PC-3 (cell line): ENCODE data around the gene EXOSC10. TPM values are rescaled to one million over a fixed set of nuclear protein-coding genes. Genes with fewer than 3 reads are reported as not detected.
"Not testable (repeated sequence)": the region's sequence is repeated elsewhere in the genome, so short reads cannot be mapped to it uniquely, and the experiment has no call there.

Experiments
- ATAC-seq: fragments of 200-7000 bp; cut with Tn5 transposase; 2 replicates; pipeline ENCODE4 v1.9.1; 2020; ENCODE audit warnings: mild to moderate bottlenecking, moderate library complexity
- BruUV-seq: library from RNA; stranded (reverse); fragments of 400-500 nt; replicated peaks from 2 replicates; lab custom pipeline; 2021; lab: Mats Ljungman, UMichigan
- CTCF ChIA-PET: fragments of 300-600 bp; sonication (Branson Sonifier 250); formaldehyde crosslinking; loops from one replicate; lab custom pipeline; 2022; ENCODE audit warnings: antibody characterized with exemption; lab: Charles Lee
- POLR2A ChIA-PET: fragments of 300-600 bp; sonication (Branson Sonifier 250); formaldehyde crosslinking; loops from one replicate; lab custom pipeline; 2022; ENCODE audit warnings: antibody characterized with exemption; ENCODE audit not compliant: unreplicated experiment; lab: Charles Lee
- DNase-seq: peaks from one replicate; pipeline ENCODE4 v3.0.0-alpha.2; 2015
- H2AFZ ChIP-seq: fragments of 300-600 bp; sonication (generic); 2 replicates; pipeline ENCODE4 v1.6.0; 2016; ENCODE audit warnings: antibody characterized with exemption, low read length
- H3F3A ChIP-seq: fragments of 300-600 bp; sonication (generic); one replicate; pipeline ENCODE4 v1.6.0; 2017; ENCODE audit warnings: antibody characterized with exemption, low read length, control low read depth, mild to moderate bottlenecking; ENCODE audit not compliant: unreplicated experiment
- H3K27ac ChIP-seq: fragments of 300-600 bp; sonication (generic); 2 replicates; pipeline ENCODE4 v1.5.1; 2016; ENCODE audit warnings: mild to moderate bottlenecking, low read length
- H3K27me3 ChIP-seq: fragments of 300-600 bp; sonication (generic); 2 replicates; pipeline ENCODE4 v1.6.1; 2016; ENCODE audit warnings: low read length, mixed read lengths
- H3K36me3 ChIP-seq: fragments of 300-600 bp; sonication (generic); 2 replicates; pipeline ENCODE4 v1.6.1; 2016; ENCODE audit warnings: low read depth, mixed run types, low read length, mixed read lengths
- H3K4me1 ChIP-seq: fragments of 300-600 bp; sonication (generic); 2 replicates; pipeline ENCODE4 v1.5.1; 2016; ENCODE audit warnings: low read length; ENCODE audit not compliant: insufficient read depth
- H3K4me2 ChIP-seq: fragments of 300-600 bp; sonication (generic); 2 replicates; pipeline ENCODE4 v1.6.0; 2016; ENCODE audit warnings: low read length
- H3K4me3 ChIP-seq: fragments of 300-600 bp; sonication (generic); 2 replicates; pipeline ENCODE4 v1.5.1; 2016; ENCODE audit warnings: mild to moderate bottlenecking, low read length, mixed read lengths
- H3K79me2 ChIP-seq: fragments of 300-600 bp; sonication (generic); 2 replicates; pipeline ENCODE4 v1.6.1; 2017; ENCODE audit warnings: low read length, mixed read lengths
- H3K9ac ChIP-seq: fragments of 300-600 bp; sonication (generic); 2 replicates; pipeline ENCODE4 v1.6.0; 2016; ENCODE audit warnings: mild to moderate bottlenecking, low read length
- H3K9me2 ChIP-seq: fragments of 300-600 bp; sonication (generic); replicated peaks from 2 replicates; pipeline ENCODE4 v1.6.1; 2016; ENCODE audit warnings: mixed run types, low read length, mixed read lengths
- H3K9me3 ChIP-seq: fragments of 300-600 bp; sonication (generic); 2 replicates; pipeline ENCODE4 v1.6.1; 2016; ENCODE audit warnings: low read length, mixed read lengths
- H4K20me1 ChIP-seq: fragments of 300-600 bp; sonication (generic); 2 replicates; pipeline ENCODE4 v1.6.1; 2016; ENCODE audit warnings: low read length, mixed read lengths
- EZH2 ChIP-seq: fragments of 300-600 bp; sonication (generic); IDR thresholded peaks from one replicate; pipeline ENCODE4 v1.6.1; 2017; ENCODE audit warnings: antibody characterized with exemption, mild to moderate bottlenecking, low read length; ENCODE audit not compliant: unreplicated experiment
- EZH2phosphoT487 ChIP-seq: fragments of 300-600 bp; sonication (generic); IDR thresholded peaks from 2 replicates; pipeline ENCODE4 v1.6.1; 2018; ENCODE audit warnings: mild to moderate bottlenecking, antibody characterized with exemption, low read length, borderline replicate concordance
- intact Hi-C: fragments of 100-400 bp; cut with micrococcal nuclease; formaldehyde crosslinking; loops from 2 replicates; pipeline ENCODE4 v1.9.0; 2023
- total RNA-seq: library from RNA; depleted of rRNA; stranded (reverse); fragments of >200 nt; gene quantifications from 2 replicates; pipeline ENCODE4 v1.2.3, GENCODE V29; 2014
- TF ChIP-seq, protein P1 (sequence below): fragments of 300-600 bp; sonication (generic); conservative IDR thresholded peaks from 2 replicates; pipeline ENCODE4 v1.5.1; 2017; ENCODE audit warnings: antibody characterized with exemption, low read depth, mild to moderate bottlenecking, low read length

The EXOSC10 gene
- total RNA-seq, 1 experiment from 2014 or later: 96.3 TPM

DNA sequence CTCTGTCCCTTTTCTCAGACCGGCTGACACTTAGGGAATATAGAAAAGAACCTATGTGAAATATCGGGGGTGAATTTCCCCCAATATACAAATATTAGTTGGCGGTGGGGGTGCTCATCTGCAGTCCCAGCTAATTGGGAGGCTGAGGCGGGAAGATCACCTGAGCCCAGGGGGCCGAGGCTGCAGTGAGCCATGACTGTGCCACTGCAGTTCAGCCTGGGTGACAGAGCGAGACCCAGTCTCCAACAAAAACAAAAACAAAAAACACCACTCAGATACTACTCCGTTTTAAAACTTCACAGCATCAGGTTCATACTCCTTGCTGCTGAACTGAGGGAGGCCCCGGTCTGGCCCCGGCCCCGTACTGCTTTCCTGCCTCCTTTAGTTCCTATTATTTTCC, 5.9 kb upstream of the EXOSC10 start:
- DNase-seq (no peak), ATAC-seq (no peak)
- H3K9me2 ChIP-seq: no peaks in the 10 kb centered on the region
- H2AFZ ChIP-seq: no peak overlapping the region
- no peaks in the 10 kb centered on the region for H3K27me3 ChIP-seq
- H3K79me2 ChIP-seq: no peaks in the 10 kb centered on the region
- no peak overlapping the region for H3K9ac ChIP-seq
- peaks cover 31% of the 10 kb centered on the region; the same call in 1 of the 2 replicates for H3K36me3 ChIP-seq
- ChIA-PET CTCF (no interaction called here), POLR2A (no interaction called here)
- H3K4me3 ChIP-seq: no peak overlapping the region
- intact Hi-C loops: no loop called here
- no TSS peak for BruUV-seq
- no peak overlapping the region for H3K4me2 ChIP-seq
- H3K4me1 ChIP-seq: no peaks in the 10 kb centered on the region
- no peaks in the 10 kb centered on the region for H3K9me3 ChIP-seq
- no peaks in the 10 kb centered on the region for H3F3A ChIP-seq
- H3K27ac ChIP-seq: no peak overlapping the region
- H4K20me1 ChIP-seq: no peaks in the 10 kb centered on the region
- TF ChIP-seq EZH2: no peak
- TF ChIP-seq, protein P1, sequence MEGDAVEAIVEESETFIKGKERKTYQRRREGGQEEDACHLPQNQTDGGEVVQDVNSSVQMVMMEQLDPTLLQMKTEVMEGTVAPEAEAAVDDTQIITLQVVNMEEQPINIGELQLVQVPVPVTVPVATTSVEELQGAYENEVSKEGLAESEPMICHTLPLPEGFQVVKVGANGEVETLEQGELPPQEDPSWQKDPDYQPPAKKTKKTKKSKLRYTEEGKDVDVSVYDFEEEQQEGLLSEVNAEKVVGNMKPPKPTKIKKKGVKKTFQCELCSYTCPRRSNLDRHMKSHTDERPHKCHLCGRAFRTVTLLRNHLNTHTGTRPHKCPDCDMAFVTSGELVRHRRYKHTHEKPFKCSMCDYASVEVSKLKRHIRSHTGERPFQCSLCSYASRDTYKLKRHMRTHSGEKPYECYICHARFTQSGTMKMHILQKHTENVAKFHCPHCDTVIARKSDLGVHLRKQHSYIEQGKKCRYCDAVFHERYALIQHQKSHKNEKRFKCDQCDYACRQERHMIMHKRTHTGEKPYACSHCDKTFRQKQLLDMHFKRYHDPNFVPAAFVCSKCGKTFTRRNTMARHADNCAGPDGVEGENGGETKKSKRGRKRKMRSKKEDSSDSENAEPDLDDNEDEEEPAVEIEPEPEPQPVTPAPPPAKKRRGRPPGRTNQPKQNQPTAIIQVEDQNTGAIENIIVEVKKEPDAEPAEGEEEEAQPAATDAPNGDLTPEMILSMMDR: no peak
- TF ChIP-seq EZH2phosphoT487: no peak

DNA sequence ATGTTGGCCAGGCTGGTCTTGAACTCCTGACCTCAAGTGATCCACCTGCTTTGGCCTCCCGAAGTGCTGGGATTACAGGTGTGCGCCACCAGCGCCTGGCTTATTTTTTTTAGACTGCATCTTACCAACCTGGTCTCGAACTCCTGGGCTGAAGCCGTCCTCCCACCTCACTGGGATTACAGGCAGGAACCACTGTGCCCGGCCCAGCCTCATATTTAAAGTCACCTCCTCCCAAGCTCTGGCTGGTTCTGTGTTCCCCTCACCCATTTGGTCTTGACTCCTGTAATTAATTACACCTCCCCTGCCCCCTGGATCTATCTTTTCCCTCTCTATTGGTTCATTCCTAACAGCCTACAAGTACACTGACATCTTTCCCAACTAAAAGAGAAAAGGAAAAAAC, 1.7 kb upstream of the EXOSC10 start:
- no peaks in the 10 kb centered on the region for H3K9me3 ChIP-seq
- ATAC-seq (no peak), DNase-seq (no peak)
- CTCF ChIA-PET: no interaction called here
- H3F3A ChIP-seq: no peaks in the 10 kb centered on the region
- BruUV-seq: no TSS peak
- no peaks in the 10 kb centered on the region for H3K27me3 ChIP-seq
- H3K4me2 ChIP-seq: no peak overlapping the region
- no peak overlapping the region for H3K9ac ChIP-seq
- TF ChIP-seq EZH2: no peak
- TF ChIP-seq, protein P1: no peak
- no peak for TF ChIP-seq EZH2phosphoT487
- POLR2A ChIA-PET: no interaction called here
- H3K9me2 ChIP-seq: no peaks in the 10 kb centered on the region
- peaks cover 21% of the 10 kb centered on the region for H3K36me3 ChIP-seq
- H4K20me1 ChIP-seq: 0 out of 2 replicates have a peak, but pooled peaks cover 4% of the 10 kb centered on the region
- H3K79me2 ChIP-seq: peaks cover 21% of the 10 kb centered on the region
- intact Hi-C loops: no loop called here
- H2AFZ ChIP-seq: no peak overlapping the region
- peaks cover 16% of the 10 kb centered on the region for H3K4me1 ChIP-seq
- no peak overlapping the region for H3K4me3 ChIP-seq
- H3K27ac ChIP-seq: no peak overlapping the region

DNA sequence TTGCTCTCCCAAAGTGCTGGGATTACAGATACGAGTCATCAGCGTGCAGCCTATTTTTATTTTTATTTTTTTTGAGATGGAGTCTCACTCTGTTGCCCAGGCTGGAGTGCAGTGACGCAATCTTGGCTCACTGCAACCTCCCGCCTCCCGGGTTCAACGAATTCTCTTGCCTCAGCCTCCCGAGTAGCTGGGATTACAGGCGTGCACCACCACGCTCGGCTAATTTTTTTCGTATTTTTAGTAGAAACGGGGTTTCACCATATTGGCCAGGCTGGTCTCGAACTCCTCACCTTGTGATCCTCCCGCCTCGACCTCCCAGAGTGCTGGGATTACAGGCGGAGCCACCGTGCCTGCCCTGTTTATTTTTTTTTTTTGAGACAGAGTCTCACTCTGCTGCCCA, 1.1 kb upstream of the EXOSC10 start:
- peaks cover 21% of the 10 kb centered on the region for H3K79me2 ChIP-seq
- H3K27me3 ChIP-seq, CTCF ChIA-PET, H3K27ac ChIP-seq, DNase-seq, H2AFZ ChIP-seq, H3K4me2 ChIP-seq, BruUV-seq, H3K4me3 ChIP-seq, H3K9me2 ChIP-seq, H3K9ac ChIP-seq, H3F3A ChIP-seq, H4K20me1 ChIP-seq, POLR2A ChIA-PET, intact Hi-C loops, ATAC-seq, H3K9me3 ChIP-seq: not testable (repeated sequence)
- peaks cover 16% of the 10 kb centered on the region for H3K4me1 ChIP-seq
- peaks cover 17% of the 10 kb centered on the region for H3K36me3 ChIP-seq
